SK-N-SH treated with all-trans-retinoic acid at 6 μM for 48 hours (cell line): ENCODE measurements around the gene RNF125.

Source experiments
- ATAC-seq: fragments of 200-7000 bp; cut with Tn5 transposase; 3 replicates; pipeline ENCODE4 v1.9.1; 2020; ENCODE audit warnings: mild to moderate bottlenecking, moderate library complexity
- BACH2 ChIP-seq: fragments of 250-450 bp; sonication (Bioruptor Pico); IDR thresholded peaks from 2 replicates; pipeline ENCODE4 v1.9.0; 2021; ENCODE audit warnings: mild to moderate bottlenecking, borderline replicate concordance
- CSDC2 ChIP-seq: fragments of 250-450 bp; sonication (Bioruptor Pico); IDR thresholded peaks from 2 replicates; pipeline ENCODE4 v1.5.0; 2020; ENCODE audit warnings: mild to moderate bottlenecking, moderate library complexity
- CSRNP3 ChIP-seq: fragments of 250-450 bp; sonication (Bioruptor Pico); IDR thresholded peaks from 2 replicates; pipeline ENCODE4 v1.5.1; 2021; ENCODE audit warnings: mild to moderate bottlenecking, moderate library complexity
- ESRRG ChIP-seq: fragments of 250-450 bp; sonication (Bioruptor Pico); IDR thresholded peaks from 2 replicates; pipeline ENCODE4 v1.6.1; 2021; ENCODE audit warnings: mild to moderate bottlenecking
- GLIS3 ChIP-seq: fragments of 250-450 bp; sonication (Bioruptor Pico); IDR thresholded peaks from 2 replicates; pipeline ENCODE4 v1.5.0; 2020; ENCODE audit warnings: mild to moderate bottlenecking, moderate library complexity
- ISL1 ChIP-seq: fragments of 250-450 bp; sonication (Bioruptor Pico); IDR thresholded peaks from 2 replicates; pipeline ENCODE4 v2.1.2; 2022; ENCODE audit warnings: mild to moderate bottlenecking, moderate library complexity
- OSR1 ChIP-seq: fragments of 250-450 bp; sonication (Bioruptor Pico); IDR thresholded peaks from 2 replicates; pipeline ENCODE4 v1.8.0; 2022; ENCODE audit warnings: moderate library complexity, mild to moderate bottlenecking, inconsistent platforms
- POU6F1 ChIP-seq: fragments of 250-450 bp; sonication (Bioruptor Pico); IDR thresholded peaks from 2 replicates; pipeline ENCODE4 v1.8.0; 2021; ENCODE audit warnings: low read depth, mild to moderate bottlenecking, moderate library complexity, borderline replicate concordance
- PPARA ChIP-seq: fragments of 250-450 bp; sonication (Bioruptor Pico); IDR thresholded peaks from 2 replicates; pipeline ENCODE4 v1.5.0; 2020; ENCODE audit warnings: mild to moderate bottlenecking, borderline replicate concordance
- RARB ChIP-seq: fragments of 250-450 bp; sonication (Bioruptor Pico); IDR thresholded peaks from 2 replicates; pipeline ENCODE4 v1.8.0; 2021; ENCODE audit warnings: mild to moderate bottlenecking, moderate library complexity
- SNAI2 ChIP-seq: fragments of 250-450 bp; sonication (Bioruptor Pico); IDR thresholded peaks from 2 replicates; pipeline ENCODE4 v1.5.0; 2020; ENCODE audit warnings: mild to moderate bottlenecking, moderate library complexity
- TCF4 ChIP-seq: fragments of 250-450 bp; sonication (Bioruptor Pico); IDR thresholded peaks from 2 replicates; pipeline ENCODE4 v1.8.0; 2021; ENCODE audit warnings: mild to moderate bottlenecking, moderate library complexity, borderline replicate concordance
- TOX ChIP-seq: fragments of 250-450 bp; sonication (Bioruptor Pico); IDR thresholded peaks from 2 replicates; pipeline ENCODE4 v1.8.0; 2021; ENCODE audit warnings: mild to moderate bottlenecking, moderate library complexity, borderline replicate concordance
- ZFP3 ChIP-seq: fragments of 250-450 bp; sonication (Bioruptor Pico); IDR thresholded peaks from 2 replicates; pipeline ENCODE4 v1.5.0; 2020; ENCODE audit warnings: mild to moderate bottlenecking, moderate library complexity
- ZFP30 ChIP-seq: fragments of 450-650 bp; formaldehyde crosslinking; IDR thresholded peaks from 2 replicates; pipeline ENCODE4 v1.5.0; 2022; ENCODE audit warnings: mild to moderate bottlenecking, moderate library complexity
- ZNF565 ChIP-seq: fragments of 450-650 bp; formaldehyde crosslinking; conservative IDR thresholded peaks from 2 replicates; pipeline ENCODE4 v1.5.0; 2020; ENCODE audit warnings: low read depth, mild to moderate bottlenecking, moderate library complexity
- ZNF70 ChIP-seq: fragments of 450-650 bp; formaldehyde crosslinking; IDR thresholded peaks from 2 replicates; pipeline ENCODE4 v1.5.0; 2020; ENCODE audit warnings: mild to moderate bottlenecking, moderate library complexity
- ZNF8 ChIP-seq: fragments of 450-650 bp; formaldehyde crosslinking; IDR thresholded peaks from 2 replicates; pipeline ENCODE4 v1.5.0; 2020; ENCODE audit warnings: mild to moderate bottlenecking, moderate library complexity
- TF ChIP-seq, protein P1 (sequence below): fragments of 250-450 bp; sonication (Bioruptor Pico); IDR thresholded peaks from 2 replicates; pipeline ENCODE4 v1.8.0; 2020; ENCODE audit warnings: mild to moderate bottlenecking, moderate library complexity, borderline replicate concordance
- TF ChIP-seq, protein P2 (sequence below): fragments of 250-450 bp; sonication (Bioruptor Pico); IDR thresholded peaks from 2 replicates; pipeline ENCODE4 v1.5.0; 2020; ENCODE audit warnings: mild to moderate bottlenecking, moderate library complexity
- TF ChIP-seq, protein P3 (sequence below): fragments of 250-450 bp; sonication (Bioruptor Pico); IDR thresholded peaks from 2 replicates; pipeline ENCODE4 v1.5.1; 2020; ENCODE audit warnings: low read depth, mild to moderate bottlenecking, moderate library complexity

Gene RNF125

GRCh38 chr18:32056613-32057358 is 38.2 kb downstream of the RNF125 start (continued):
- TF ChIP-seq, protein P1, sequence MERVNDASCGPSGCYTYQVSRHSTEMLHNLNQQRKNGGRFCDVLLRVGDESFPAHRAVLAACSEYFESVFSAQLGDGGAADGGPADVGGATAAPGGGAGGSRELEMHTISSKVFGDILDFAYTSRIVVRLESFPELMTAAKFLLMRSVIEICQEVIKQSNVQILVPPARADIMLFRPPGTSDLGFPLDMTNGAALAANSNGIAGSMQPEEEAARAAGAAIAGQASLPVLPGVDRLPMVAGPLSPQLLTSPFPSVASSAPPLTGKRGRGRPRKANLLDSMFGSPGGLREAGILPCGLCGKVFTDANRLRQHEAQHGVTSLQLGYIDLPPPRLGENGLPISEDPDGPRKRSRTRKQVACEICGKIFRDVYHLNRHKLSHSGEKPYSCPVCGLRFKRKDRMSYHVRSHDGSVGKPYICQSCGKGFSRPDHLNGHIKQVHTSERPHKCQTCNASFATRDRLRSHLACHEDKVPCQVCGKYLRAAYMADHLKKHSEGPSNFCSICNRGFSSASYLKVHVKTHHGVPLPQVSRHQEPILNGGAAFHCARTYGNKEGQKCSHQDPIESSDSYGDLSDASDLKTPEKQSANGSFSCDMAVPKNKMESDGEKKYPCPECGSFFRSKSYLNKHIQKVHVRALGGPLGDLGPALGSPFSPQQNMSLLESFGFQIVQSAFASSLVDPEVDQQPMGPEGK (CRISPR knock-in tag) = no peak
- no peak for TF ChIP-seq ZFP3
- TF ChIP-seq, all 23 proteins: peak for 0

DNA sequence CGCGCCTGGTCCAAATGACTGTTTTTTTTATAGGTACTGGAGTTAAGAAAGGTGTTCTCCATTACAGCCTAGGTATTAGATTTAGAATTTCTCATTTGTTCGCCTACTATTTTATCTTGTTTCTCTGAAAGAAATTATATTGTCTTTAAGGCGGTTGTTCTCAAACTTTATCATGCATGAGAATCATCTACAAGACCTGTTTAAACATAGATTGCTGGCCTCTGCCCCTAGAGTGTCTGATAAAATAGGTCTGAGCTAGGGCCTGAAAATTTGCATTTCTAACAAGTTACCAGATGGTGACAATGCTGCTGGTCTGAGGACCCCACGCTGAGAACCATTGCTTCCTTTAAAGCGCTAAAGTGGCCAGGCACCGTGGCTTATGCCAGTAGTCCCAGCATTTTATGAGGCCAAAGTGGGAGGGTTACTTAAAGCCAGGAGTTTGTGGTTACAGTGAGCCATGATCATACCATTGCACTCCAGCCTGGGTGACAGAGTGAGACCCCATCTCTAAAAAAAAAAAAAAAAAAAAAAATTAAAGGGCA is 39.1 kb downstream of the RNF125 start:
- no peak for ATAC-seq
- no peak for TF ChIP-seq GLIS3 (CRISPR knock-in tag)
- TF ChIP-seq ZNF8 (CRISPR knock-in tag) = no peak
- TF ChIP-seq, protein P2, sequence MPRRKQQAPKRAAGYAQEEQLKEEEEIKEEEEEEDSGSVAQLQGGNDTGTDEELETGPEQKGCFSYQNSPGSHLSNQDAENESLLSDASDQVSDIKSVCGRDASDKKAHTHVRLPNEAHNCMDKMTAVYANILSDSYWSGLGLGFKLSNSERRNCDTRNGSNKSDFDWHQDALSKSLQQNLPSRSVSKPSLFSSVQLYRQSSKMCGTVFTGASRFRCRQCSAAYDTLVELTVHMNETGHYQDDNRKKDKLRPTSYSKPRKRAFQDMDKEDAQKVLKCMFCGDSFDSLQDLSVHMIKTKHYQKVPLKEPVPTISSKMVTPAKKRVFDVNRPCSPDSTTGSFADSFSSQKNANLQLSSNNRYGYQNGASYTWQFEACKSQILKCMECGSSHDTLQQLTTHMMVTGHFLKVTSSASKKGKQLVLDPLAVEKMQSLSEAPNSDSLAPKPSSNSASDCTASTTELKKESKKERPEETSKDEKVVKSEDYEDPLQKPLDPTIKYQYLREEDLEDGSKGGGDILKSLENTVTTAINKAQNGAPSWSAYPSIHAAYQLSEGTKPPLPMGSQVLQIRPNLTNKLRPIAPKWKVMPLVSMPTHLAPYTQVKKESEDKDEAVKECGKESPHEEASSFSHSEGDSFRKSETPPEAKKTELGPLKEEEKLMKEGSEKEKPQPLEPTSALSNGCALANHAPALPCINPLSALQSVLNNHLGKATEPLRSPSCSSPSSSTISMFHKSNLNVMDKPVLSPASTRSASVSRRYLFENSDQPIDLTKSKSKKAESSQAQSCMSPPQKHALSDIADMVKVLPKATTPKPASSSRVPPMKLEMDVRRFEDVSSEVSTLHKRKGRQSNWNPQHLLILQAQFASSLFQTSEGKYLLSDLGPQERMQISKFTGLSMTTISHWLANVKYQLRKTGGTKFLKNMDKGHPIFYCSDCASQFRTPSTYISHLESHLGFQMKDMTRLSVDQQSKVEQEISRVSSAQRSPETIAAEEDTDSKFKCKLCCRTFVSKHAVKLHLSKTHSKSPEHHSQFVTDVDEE (CRISPR knock-in tag) = no peak
- TF ChIP-seq ESRRG = no peak
- TF ChIP-seq ZFP30 = no peak
- no peak for TF ChIP-seq SNAI2 (CRISPR knock-in tag)
- TF ChIP-seq ISL1 (CRISPR knock-in tag) = no peak
- TF ChIP-seq ZFP3 = no peak
- TF ChIP-seq ZNF565 (CRISPR knock-in tag) = no peak
- TF ChIP-seq, protein P3, sequence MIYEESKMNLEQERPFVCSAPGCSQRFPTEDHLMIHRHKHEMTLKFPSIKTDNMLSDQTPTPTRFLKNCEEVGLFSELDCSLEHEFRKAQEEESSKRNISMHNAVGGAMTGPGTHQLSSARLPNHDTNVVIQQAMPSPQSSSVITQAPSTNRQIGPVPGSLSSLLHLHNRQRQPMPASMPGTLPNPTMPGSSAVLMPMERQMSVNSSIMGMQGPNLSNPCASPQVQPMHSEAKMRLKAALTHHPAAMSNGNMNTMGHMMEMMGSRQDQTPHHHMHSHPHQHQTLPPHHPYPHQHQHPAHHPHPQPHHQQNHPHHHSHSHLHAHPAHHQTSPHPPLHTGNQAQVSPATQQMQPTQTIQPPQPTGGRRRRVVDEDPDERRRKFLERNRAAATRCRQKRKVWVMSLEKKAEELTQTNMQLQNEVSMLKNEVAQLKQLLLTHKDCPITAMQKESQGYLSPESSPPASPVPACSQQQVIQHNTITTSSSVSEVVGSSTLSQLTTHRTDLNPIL = no peak
- no peak for TF ChIP-seq ZNF70
- no peak for TF ChIP-seq BACH2
- TF ChIP-seq POU6F1 (CRISPR knock-in tag) = no peak
- no peak for TF ChIP-seq OSR1 (CRISPR knock-in tag)
- no peak for TF ChIP-seq TCF4 (CRISPR knock-in tag)
- TF ChIP-seq RARB (CRISPR knock-in tag) = no peak
- TF ChIP-seq, all 23 proteins: peak for 0

GRCh38 chr18:32060026-32060425 is 41.4 kb downstream of the RNF125 start:
- no peak for ATAC-seq
- TF ChIP-seq ZNF565 (CRISPR knock-in tag) (no peak), GLIS3 (CRISPR knock-in tag) (no peak), CSRNP3 (no peak), CSDC2 (no peak), TCF4 (CRISPR knock-in tag) (no peak), ZNF70 (no peak), RARB (CRISPR knock-in tag) (no peak), OSR1 (CRISPR knock-in tag) (no peak), ZFP3 (no peak), POU6F1 (CRISPR knock-in tag) (no peak), PPARA (no peak), SNAI2 (CRISPR knock-in tag) (no peak), TOX (CRISPR knock-in tag) (no peak), ZNF8 (CRISPR knock-in tag) (no peak), BACH2 (no peak)
- TF ChIP-seq, protein P2 (CRISPR knock-in tag) = no peak
- TF ChIP-seq, protein P3 = no peak
